CD14-positive monocyte (primary cell): ENCODE measurements around the gene STEAP4. TPM values are rescaled to one million over a fixed set of nuclear protein-coding genes. Genes with fewer than 3 reads are reported as not detected.

ENCODE experiments used
- DNase-seq, 3 donors: peaks; one replicate each; pipeline ENCODE4 v3.0.0-alpha.2; 2011 to 2022
- H2AFZ ChIP-seq: 2 replicates; pipeline ENCODE4 v1.6.0; 2012; ENCODE audit warnings: mild to moderate bottlenecking, low read depth, low read length, inconsistent platforms; ENCODE audit not compliant: insufficient read depth, poor library complexity, severe bottlenecking
- H3K27ac ChIP-seq, 2 donors: 1 replicate in 1 of 2; 2 replicates in 1 of 2; pipeline ENCODE4 v1.5.1; 2012 to 2013; ENCODE audit warnings: low read length in 2 of 2, control low read depth in 1 of 2, inconsistent platforms in 1 of 2, low read depth in 1 of 2, mild to moderate bottlenecking in 1 of 2
- H3K27me3 ChIP-seq, 2 donors: one replicate each; pipeline versions ENCODE4 v1.6.0 to v1.6.1; 2011 to 2013; ENCODE audit warnings: low read length in 2 of 2; ENCODE audit not compliant: control insufficient read depth in 2 of 2, insufficient read depth in 2 of 2
- H3K36me3 ChIP-seq, 2 donors: replicated peaks in 1 of 2; 1 replicate in 1 of 2; 2 replicates in 1 of 2; pipeline versions ENCODE4 v1.5.1 to v1.6.1; 2012 to 2013; ENCODE audit warnings: low read length in 2 of 2, control low read depth in 1 of 2, inconsistent platforms in 1 of 2, mild to moderate bottlenecking in 1 of 2; ENCODE audit not compliant: insufficient read depth in 2 of 2, control insufficient read depth in 1 of 2
- H3K4me1 ChIP-seq, 2 donors: 1 replicate in 1 of 2; 2 replicates in 1 of 2; pipeline versions ENCODE4 v1.5.1 to v1.6.1; 2012 to 2013; ENCODE audit warnings: low read length in 2 of 2, control low read depth in 1 of 2, inconsistent platforms in 1 of 2, mild to moderate bottlenecking in 1 of 2, moderate library complexity in 1 of 2; ENCODE audit not compliant: insufficient read depth in 2 of 2, control insufficient read depth in 1 of 2
- H3K4me2 ChIP-seq: replicated peaks from 2 replicates; pipeline ENCODE3; 2012; ENCODE audit warnings: low read length, moderate library complexity, mild to moderate bottlenecking; ENCODE audit not compliant: poor library complexity, severe bottlenecking; ENCODE audit errors: extremely low read depth
- H3K4me3 ChIP-seq, 3 experiments: fragments of 200-600 bp in 1 of 3; sonication (generic) in 1 of 3; replicated peaks in 1 of 3; 1 replicate in 2 of 3; 2 replicates in 1 of 3; pipeline ENCODE4 v1.5.1; 2011 to 2013; ENCODE audit warnings: low read length in 3 of 3, mild to moderate bottlenecking in 3 of 3, control low read depth in 2 of 3, low read depth in 2 of 3, inconsistent platforms in 1 of 3, moderate library complexity in 1 of 3
- H3K79me2 ChIP-seq: 2 replicates; pipeline ENCODE4 v1.6.0; 2012; ENCODE audit warnings: mild to moderate bottlenecking, control low read depth, inconsistent platforms, low read length, moderate library complexity; ENCODE audit not compliant: insufficient read depth
- H3K9ac ChIP-seq: 2 replicates; pipeline ENCODE4 v1.6.0; 2017; ENCODE audit warnings: low read length, mild to moderate bottlenecking; ENCODE audit not compliant: insufficient read depth, poor library complexity, severe bottlenecking
- H3K9me3 ChIP-seq, 2 donors: replicated peaks in 1 of 2; 1 replicate in 1 of 2; 2 replicates in 1 of 2; pipeline versions ENCODE4 v1.5.1 to v1.6.1; 2012 to 2013; ENCODE audit warnings: low read length in 2 of 2, control low read depth in 1 of 2; ENCODE audit not compliant: control insufficient read depth in 1 of 2, insufficient read depth in 1 of 2
- H4K20me1 ChIP-seq: 2 replicates; pipeline ENCODE4 v1.6.0; 2012; ENCODE audit warnings: mild to moderate bottlenecking, low read length, control low read depth, moderate library complexity; ENCODE audit not compliant: insufficient read depth
- H3K27ac Mint-ChIP-seq, 7 donors: one replicate each; pipeline ENCODE4 v1.8.0; 2020; ENCODE audit warnings: mild to moderate bottlenecking in 7 of 7, mixed read lengths in 7 of 7, moderate library complexity in 6 of 7, inconsistent platforms in 2 of 7
- H3K27me3 Mint-ChIP-seq, 3 donors: one replicate each; pipeline ENCODE4 v1.8.0; 2021 to 2022; ENCODE audit warnings: low read depth in 3 of 3, mild to moderate bottlenecking in 3 of 3, mixed read lengths in 3 of 3, moderate library complexity in 3 of 3, inconsistent platforms in 1 of 3
- H3K36me3 Mint-ChIP-seq, 2 donors: one replicate each; pipeline ENCODE4 v1.8.0; 2020; ENCODE audit warnings: mixed read lengths in 2 of 2, inconsistent platforms in 1 of 2, mild to moderate bottlenecking in 1 of 2
- H3K4me1 Mint-ChIP-seq: one replicate; pipeline ENCODE4 v1.8.0; 2020; ENCODE audit warnings: mild to moderate bottlenecking, mixed read lengths
- H3K4me3 Mint-ChIP-seq, 2 donors: one replicate each; pipeline ENCODE4 v1.8.0; 2020; ENCODE audit warnings: mild to moderate bottlenecking in 2 of 2, mixed read lengths in 2 of 2, moderate library complexity in 1 of 2
- H3K9me3 Mint-ChIP-seq, 7 donors: one replicate each; pipeline ENCODE4 v1.8.0; 2020 to 2022; ENCODE audit warnings: mixed read lengths in 7 of 7, mild to moderate bottlenecking in 6 of 7, moderate library complexity in 6 of 7, inconsistent platforms in 2 of 7
- WGBS: methylation state at CpG from one replicate; pipeline ENCODE4 v1.1.5; 2013; ENCODE audit warnings: missing lambda C conversion rate; ENCODE audit not compliant: insufficient coverage; 5-methylcytosine and 5-hydroxymethylcytosine counted together
- intact Hi-C, 2 donors: fragments of 100-400 bp; cut with micrococcal nuclease; formaldehyde crosslinking; loops; one replicate each; pipeline versions ENCODE4 v1.15.0 to v1.15.1; 2023
- polyA plus RNA-seq, 3 donors: library from polyadenylated mRNA; depleted of rRNA in 1 of 3; unstranded in 2 of 3; stranded (reverse) in 1 of 3; fragments of 300-500 nt in 2 of 3; fragments of >200 nt in 1 of 3; fragmentation: Illumina TruSeq in 2 of 3; gene quantifications; 1 replicate in 2 of 3; 2 replicates in 1 of 3; pipeline ENCODE4 v1.2.3, GENCODE V29; 2012 to 2021
- TF ChIP-seq, protein P1 (sequence below): fragments of 200-600 bp; IDR thresholded peaks from one replicate; pipeline ENCODE4 v1.8.0; 2022; ENCODE audit warnings: antibody characterized with exemption, mild to moderate bottlenecking

STEAP4 gene
- polyA plus RNA-seq, 3 donors, result 17.1 to 40.0 (median 26.2) TPM

DNA sequence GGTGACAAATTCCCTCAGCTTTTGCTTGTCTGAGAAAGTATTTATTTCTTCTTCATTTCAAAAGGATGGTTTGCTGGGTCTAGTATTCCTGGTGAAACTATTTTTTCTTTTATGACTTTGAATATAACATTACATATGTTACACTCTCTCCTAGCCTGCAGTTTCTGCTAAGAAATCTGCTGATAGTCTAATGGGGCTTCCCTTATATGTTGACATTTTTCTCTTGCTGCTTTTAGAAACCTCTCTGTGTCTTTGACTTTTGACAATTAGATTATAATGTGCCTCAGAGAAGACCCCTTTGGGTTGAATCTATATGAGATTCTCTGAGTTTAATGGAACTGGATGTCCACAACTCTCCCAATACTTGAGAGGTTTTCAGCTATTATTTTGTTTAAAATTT lies 53.1 kb downstream of the STEAP4 start:
- H3K4me1 Mint-ChIP-seq, result peaks cover 24% of the 10 kb centered on the region
- Histone ChIP-seq H3K9me3 (peaks cover 19 to 27% of the 10 kb centered on the region in 2 donors), H3K9ac (no peak overlapping the region), H4K20me1 (no peaks in the 10 kb centered on the region), H3K4me1 (peaks cover 19 to 24% of the 10 kb centered on the region in 2 donors), H3K4me2 (no peak overlapping the region), H3K27ac (no peak overlapping the region), H3K27me3 (no peaks in the 10 kb centered on the region), H3K79me2 (no peaks in the 10 kb centered on the region), H3K4me3 (no peak overlapping the region), H2AFZ (no peak overlapping the region), H3K36me3 (no peaks in the 10 kb centered on the region)
- H3K9me3 Mint-ChIP-seq, result peaks cover 9 to 30% (median 29%) of the 10 kb centered on the region in 7 donors
- H3K36me3 Mint-ChIP-seq, result peaks cover 8 to 9% of the 10 kb centered on the region in 2 donors
- H3K27me3 Mint-ChIP-seq, result peaks cover 0 to 4% (median 0%) of the 10 kb centered on the region in 3 donors
- TF ChIP-seq, protein P1, sequence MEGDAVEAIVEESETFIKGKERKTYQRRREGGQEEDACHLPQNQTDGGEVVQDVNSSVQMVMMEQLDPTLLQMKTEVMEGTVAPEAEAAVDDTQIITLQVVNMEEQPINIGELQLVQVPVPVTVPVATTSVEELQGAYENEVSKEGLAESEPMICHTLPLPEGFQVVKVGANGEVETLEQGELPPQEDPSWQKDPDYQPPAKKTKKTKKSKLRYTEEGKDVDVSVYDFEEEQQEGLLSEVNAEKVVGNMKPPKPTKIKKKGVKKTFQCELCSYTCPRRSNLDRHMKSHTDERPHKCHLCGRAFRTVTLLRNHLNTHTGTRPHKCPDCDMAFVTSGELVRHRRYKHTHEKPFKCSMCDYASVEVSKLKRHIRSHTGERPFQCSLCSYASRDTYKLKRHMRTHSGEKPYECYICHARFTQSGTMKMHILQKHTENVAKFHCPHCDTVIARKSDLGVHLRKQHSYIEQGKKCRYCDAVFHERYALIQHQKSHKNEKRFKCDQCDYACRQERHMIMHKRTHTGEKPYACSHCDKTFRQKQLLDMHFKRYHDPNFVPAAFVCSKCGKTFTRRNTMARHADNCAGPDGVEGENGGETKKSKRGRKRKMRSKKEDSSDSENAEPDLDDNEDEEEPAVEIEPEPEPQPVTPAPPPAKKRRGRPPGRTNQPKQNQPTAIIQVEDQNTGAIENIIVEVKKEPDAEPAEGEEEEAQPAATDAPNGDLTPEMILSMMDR, result no peak
- no peak overlapping the region for H3K4me3 Mint-ChIP-seq
- intact Hi-C loops, result no loop called here
- H3K27ac Mint-ChIP-seq, result no peak overlapping the region
- DNase-seq, result no peak

DNA sequence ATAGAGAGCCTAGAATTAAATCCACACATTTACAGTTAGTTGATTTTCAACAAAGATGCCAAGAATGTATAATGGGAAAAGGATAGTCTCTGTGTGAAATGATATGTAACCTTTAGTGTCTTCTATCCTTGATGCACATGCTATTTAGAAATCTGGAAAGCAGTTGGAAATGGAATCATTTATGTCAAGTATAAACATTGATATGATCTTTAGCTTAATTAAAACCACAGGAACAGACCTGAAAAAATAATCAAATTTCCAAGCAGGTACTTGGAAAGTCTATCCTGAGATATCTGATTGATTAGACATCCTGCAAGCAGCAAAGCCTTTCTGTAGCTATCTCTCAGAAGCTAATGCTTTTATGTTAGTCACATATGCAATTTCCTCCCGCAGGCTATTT lies 62.4 kb downstream of the STEAP4 start:
- H3K4me2 ChIP-seq, result no peak overlapping the region
- peaks cover 4 to 6% of the 10 kb centered on the region in 2 donors for H3K4me1 ChIP-seq
- no peaks in the 10 kb centered on the region for H3K36me3 ChIP-seq
- intact Hi-C loops, result loop anchor here (2.0 to 10.0 kb wide), 4 partner anchors 33 to 1381 kb away; no protein-coding TSS in a partner anchor
- H3K27me3 ChIP-seq, result no peaks in the 10 kb centered on the region
- Mint-ChIP-seq H3K9me3 (no peaks in the 10 kb centered on the region), H3K36me3 (peaks cover 0 to 3% of the 10 kb centered on the region in 2 donors), H3K27ac (no peak overlapping the region), H3K4me1 (peaks cover 6% of the 10 kb centered on the region), H3K27me3 (peaks cover 0 to 4% (median 2%) of the 10 kb centered on the region in 3 donors), H3K4me3 (no peak overlapping the region)
- H3K27ac ChIP-seq, result no peak overlapping the region
- no peak overlapping the region for H3K4me3 ChIP-seq
- H3K9me3 ChIP-seq, result no peaks in the 10 kb centered on the region
- no peak overlapping the region for H3K9ac ChIP-seq
- WGBS, result no CpG with 5 or more reads among the region's 1 CpG
- H2AFZ ChIP-seq, result no peak overlapping the region
- DNase-seq, result no peak
- no peaks in the 10 kb centered on the region for H4K20me1 ChIP-seq
- TF ChIP-seq, protein P1, result no peak
- no peaks in the 10 kb centered on the region for H3K79me2 ChIP-seq
